Stimulated activated CD4-positive, alpha-beta T cell treated with anti-CD3 and anti-CD28 coated beads, Interleukin-2, amount 100 ng/mL, for 4 hours (primary cell): ENCODE measurements around the gene APRT.

Experiments used
- DNase-seq: peaks from one replicate; pipeline ENCODE4 v3.0.0-alpha.2; 2020; ENCODE audit warnings: low read depth

Gene APRT

GRCh38 chr16:88811769-88812512, at the start of gene APRT:
Gene APRT (minus strand): TSS chr16:88811928. CDS start chr16:88811899, 29 bp downstream.
- peak; percentile 95 for DNase-seq

GRCh38 chr16:88861359-88861758, 49.6 kb upstream of the APRT start:
- DNase-seq, result no peak

GRCh38 chr16:88859381-88860091, 47.8 kb upstream of the APRT start:
- DNase-seq, result no peak

- peak; percentile 70 for DNase-seq
Observed at GRCh38 chr16:88857728-88858339, 46.1 kb upstream of the APRT start.

GRCh38 chr16:88856828-88857727, 45.4 kb upstream of the APRT start, which contains the start of the genes GALNS and TRAPPC2L:
Gene GALNS (minus strand): TSS chr16:88856947. CDS start chr16:88856877, 70 bp downstream.
Gene TRAPPC2L (plus strand): TSS chr16:88857127. CDS start chr16:88857151, 24 bp downstream.
- DNase-seq, result peak; percentile 99

GRCh38 chr16:88856122-88856827, 44.5 kb upstream of the APRT start:
- peak; percentile 9 for DNase-seq

GRCh38 chr16:88855736-88856121, 44.0 kb upstream of the APRT start:
- no peak for DNase-seq

- no peak for DNase-seq
Observed at GRCh38 chr16:88855176-88855575, 43.4 kb upstream of the APRT start.

GRCh38 chr16:88854306-88855111, 42.8 kb upstream of the APRT start:
- no peak for DNase-seq

- DNase-seq, result no peak
Observed at GRCh38 chr16:88853325-88853941, 41.7 kb upstream of the APRT start.

- no peak for DNase-seq
Observed at GRCh38 chr16:88851616-88852015, 39.9 kb upstream of the APRT start.

- DNase-seq, result no peak
Observed at GRCh38 chr16:88850531-88851199, 38.9 kb upstream of the APRT start.

- no peak for DNase-seq
Observed at GRCh38 chr16:88848557-88848956, 36.8 kb upstream of the APRT start.

- no peak for DNase-seq
Observed at GRCh38 chr16:88847654-88848053, 35.9 kb upstream of the APRT start.

- DNase-seq, result no peak
Observed at GRCh38 chr16:88846088-88846487, 34.4 kb upstream of the APRT start.

- no peak for DNase-seq
Observed at GRCh38 chr16:88844419-88845036, 32.8 kb upstream of the APRT start.

- DNase-seq, result no peak
Observed at GRCh38 chr16:88843256-88843655, 31.5 kb upstream of the APRT start.

GRCh38 chr16:88842806-88843205, 31.1 kb upstream of the APRT start:
- DNase-seq, result no peak

GRCh38 chr16:88842308-88842756, 30.6 kb upstream of the APRT start:
- DNase-seq, result no peak
